ENCODE results near the gene PBRM1.
A peak's percentile ranks its signal among the peaks of the same experiment; 100 is the strongest.

Gene PBRM1

GRCh38 chr3:52502808-52503350 lies 182.8 kb downstream of the PBRM1 start:
- H3K27ac ChIP-seq, result no peak overlapping the region
- no peak overlapping the region for H3K4me3 ChIP-seq

- Histone ChIP-seq H3K27ac (no peak overlapping the region), H3K4me3 (no peak overlapping the region)
These were observed 183.7 kb downstream of the PBRM1 start for GRCh38 chr3:52502001-52502400.

- Histone ChIP-seq H3K4me3 (no peak overlapping the region), H3K27ac (no peak overlapping the region)
These were observed 184.7 kb downstream of the PBRM1 start for GRCh38 chr3:52501046-52501445.

GRCh38 chr3:52498137-52499054 lies 187.3 kb downstream of the PBRM1 start:
- peak overlapping the region in 18 of 21 experiments; percentile 0 to 79 (median 50) for H3K27ac ChIP-seq
- H3K4me3 ChIP-seq, result no peak overlapping the region

GRCh38 chr3:52495777-52496602 lies 189.7 kb downstream of the PBRM1 start:
- Histone ChIP-seq H3K4me3 (peak overlapping the region in 6 of 7 experiments; percentile 12 to 35 (median 19)), H3K27ac (peak overlapping the region in 20 of 21 experiments; percentile 14 to 88 (median 76))

All from skin epidermis (tissue), 12 donors.